HG03442 (cell line): ENCODE data around the gene WDFY4.

Experiments
- ATAC-seq: cut with Tn5 transposase; IDR thresholded peaks from one replicate; pipeline ENCODE4 v1.9.1; 2021; ENCODE audit warnings: mild to moderate bottlenecking, moderate library complexity; ENCODE audit not compliant: unreplicated experiment

Gene WDFY4

DNA sequence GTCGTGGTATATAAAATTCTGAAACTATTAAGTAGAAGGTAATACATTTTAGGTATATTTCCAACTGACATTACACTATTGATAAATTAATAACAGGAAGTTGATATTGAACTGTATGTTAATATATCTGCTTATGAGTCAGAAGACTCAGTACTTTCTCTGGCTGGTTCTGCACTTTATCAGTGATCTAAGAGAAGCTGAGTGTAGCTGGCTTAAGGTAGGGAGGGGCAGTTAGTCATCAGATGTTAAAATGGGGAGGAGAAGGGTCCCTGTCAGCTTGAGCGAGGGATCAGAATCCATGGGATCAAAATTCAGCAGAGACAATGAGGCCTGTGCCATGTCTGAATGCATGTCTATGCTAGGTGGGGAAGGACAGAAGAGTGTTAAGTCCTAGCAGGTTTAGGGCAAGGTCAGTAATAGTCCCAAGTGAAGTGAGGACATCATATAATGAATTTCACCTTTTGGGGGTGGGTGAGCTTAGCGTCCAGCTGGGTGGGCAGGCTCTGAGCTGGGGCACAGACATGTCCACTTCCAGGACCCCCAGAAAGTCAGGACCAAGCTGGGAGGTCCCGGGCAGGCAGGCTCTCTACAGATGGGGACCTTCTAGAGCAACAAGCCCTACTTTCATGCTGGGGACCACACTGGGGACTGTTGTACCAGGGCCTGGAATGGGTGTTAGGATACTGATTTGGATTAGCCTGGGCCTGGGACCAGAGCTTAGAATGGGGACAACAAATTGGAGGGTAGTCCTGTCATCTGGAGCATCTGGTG is 82.9 kb downstream of the WDFY4 start:
- no peak for ATAC-seq

GRCh38 chr10:48768144-48768766 is 83.6 kb downstream of the WDFY4 start:
- no peak for ATAC-seq

DNA sequence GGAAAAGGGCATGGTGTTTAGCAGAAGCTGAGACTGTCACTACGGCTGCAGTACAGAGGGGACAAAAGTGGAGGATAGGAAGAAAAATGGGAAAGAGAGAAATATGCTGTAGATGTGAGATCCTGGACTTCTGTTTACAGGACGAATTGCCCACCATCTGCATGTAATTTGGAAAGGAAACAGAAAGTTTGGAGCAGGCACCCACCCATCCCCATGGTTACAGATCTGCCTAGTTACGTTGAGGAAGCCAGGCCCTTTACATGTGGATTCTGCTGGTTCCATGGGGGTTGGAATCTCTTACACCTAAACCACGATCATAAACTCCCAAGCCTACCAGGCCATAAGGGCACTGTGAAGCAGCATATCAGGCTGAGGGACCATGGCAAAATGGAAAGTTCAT is 84.3 kb downstream of the WDFY4 start:
- ATAC-seq = no peak

DNA sequence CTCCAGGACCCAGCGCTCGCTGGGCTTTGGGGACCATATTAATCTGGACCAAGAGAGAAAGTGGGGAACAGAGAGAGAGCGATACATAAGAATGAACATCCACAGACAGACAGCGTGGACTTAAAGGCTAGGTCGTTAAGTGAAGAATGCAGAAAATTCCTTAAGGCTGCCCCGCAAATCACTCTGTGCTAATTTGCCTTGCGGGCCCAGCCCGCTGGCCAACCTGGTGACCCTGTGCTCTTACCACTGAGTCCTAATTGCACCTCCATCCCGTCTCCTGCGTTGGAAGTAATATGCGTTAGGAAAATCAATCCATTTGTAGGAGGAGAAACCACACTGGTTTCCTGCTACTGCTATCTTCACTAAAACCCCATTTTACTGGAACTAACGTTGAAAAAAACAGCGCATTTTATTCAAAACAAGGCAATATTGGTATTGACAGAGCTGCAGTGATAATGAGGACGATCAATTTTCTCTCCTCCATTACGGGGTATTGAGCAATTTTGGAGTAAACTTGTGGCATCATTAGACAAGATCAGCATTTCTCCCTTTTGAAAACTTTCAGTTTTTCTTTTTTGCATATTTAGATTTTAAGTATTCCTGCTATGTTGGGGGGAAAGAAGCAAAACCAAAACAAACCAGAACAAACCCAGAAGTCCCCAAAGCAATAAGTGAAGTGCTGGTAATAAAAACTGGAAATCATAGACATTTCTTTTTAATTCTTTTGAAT is 85.2 kb downstream of the WDFY4 start:
- no peak for ATAC-seq

- ATAC-seq = no peak
Observed at GRCh38 chr10:48770561-48771089, 86.0 kb downstream of the WDFY4 start.

DNA sequence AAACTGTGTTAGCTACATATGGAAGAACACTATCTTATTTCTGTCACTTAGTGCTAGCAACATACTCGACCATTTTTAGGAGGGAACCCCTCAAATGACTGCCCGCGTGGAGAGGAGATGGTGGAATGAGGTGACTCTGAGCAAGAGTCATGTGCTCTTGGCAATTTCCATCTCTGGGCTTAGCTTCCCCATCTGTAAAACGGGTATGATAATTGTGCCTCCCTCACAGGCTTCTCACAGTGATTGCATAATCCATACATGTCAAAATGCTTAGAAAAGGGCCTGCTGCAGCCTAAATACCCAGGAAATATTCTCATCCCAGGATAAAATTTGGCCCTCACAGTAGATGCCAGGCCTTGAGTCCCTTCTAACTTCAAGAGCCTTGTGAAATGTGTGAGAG is 86.6 kb downstream of the WDFY4 start:
- no peak for ATAC-seq

GRCh38 chr10:48772059-48772458 is 87.4 kb downstream of the WDFY4 start:
- ATAC-seq = no peak

DNA sequence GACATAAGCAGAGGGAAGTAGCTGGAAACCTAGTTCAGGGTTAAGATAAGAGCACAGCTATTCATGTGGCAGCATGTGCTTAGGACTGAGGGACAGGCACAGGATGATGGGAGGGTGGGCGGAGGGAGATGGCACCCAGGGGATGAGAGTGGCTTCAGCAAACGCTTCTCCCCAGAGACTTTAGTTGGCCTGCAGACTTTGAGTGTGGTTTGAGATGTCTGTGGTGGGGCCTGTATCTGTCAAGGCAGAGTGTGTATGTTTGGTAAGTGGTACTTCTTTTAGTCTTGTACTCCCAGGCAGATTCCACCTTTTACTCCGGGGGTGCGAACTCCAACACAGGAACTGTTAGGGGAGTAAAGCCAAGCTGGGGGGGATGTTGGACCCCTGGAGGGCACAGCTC is 88.9 kb downstream of the WDFY4 start:
- ATAC-seq = no peak

DNA sequence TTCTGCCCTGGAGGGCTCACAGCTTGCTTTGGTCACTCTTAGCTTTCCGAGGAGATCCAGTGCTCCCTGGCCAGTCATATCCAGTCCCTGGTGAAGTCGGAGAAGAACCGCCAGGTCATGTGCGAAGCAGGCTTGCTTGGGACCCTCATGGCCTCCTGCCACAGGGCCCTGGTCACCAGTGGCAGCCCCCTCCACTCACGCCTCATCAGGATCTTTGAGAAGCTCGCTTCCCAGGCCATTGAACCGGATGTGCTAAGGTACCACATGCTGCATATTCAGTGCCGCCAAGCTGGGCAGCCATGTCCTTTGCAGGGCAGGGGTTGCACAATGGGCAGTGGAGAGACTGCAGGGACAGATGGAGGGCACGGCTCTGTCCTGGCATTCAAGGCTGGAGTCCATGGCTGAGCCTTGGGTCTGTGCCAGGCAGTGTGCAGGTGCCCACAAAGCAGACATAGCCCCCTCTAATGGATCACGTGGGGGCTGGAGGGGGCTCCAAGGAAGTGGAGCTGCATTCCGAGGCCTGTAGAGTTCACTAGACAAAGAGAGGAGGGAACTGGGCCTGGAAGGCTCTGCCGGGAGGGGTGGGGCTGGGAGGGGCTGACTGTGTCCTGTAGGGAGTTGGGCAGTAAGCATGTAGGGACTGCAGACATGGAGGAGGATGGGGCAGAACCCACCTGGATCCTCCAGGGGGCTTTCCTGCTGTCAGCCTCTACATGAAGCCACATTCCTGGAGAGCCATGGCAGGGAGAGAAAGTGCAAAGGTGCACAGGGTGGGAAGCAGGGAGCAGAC is 89.9 kb downstream of the WDFY4 start:
- ATAC-seq = no peak

DNA sequence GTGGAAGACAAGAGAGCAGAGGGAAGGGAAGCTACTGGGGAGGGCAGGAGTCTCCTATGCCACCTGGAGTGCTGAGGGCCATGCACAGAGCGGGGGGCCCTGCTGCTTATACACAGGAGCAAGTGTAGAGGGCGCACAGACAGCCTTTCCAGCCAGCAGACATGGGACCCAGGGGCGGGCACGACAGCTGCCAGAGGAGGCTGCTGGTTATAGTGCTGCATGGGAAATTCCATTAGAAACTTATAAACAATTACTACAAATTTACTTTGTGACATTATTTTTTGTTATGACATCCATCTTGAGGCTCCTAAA is 90.5 kb downstream of the WDFY4 start:
- ATAC-seq = no peak

GRCh38 chr10:48776005-48776522 is 91.4 kb downstream of the WDFY4 start:
- ATAC-seq = no peak

- no peak for ATAC-seq
Observed at GRCh38 chr10:48776528-48776927, 91.9 kb downstream of the WDFY4 start.

DNA sequence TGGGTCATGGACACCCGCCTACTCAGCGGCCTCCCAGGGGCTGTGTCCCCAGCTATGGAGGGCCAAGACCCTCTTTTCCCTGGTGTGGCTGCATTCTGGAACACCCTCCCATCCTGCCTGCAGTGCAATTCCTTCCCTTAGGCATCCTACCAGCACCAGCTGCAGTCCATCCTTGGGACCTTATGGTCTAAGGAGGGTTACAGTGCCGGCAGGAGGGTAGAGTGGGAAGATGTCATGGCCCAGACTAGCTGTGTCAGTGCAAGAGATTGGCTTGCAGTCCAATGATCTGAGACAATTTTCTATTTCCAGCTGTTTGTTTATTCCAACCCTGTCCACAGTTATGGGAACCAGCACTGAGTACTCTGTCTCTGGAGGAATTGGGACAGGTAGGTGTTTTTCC is 92.4 kb downstream of the WDFY4 start:
- no peak for ATAC-seq

DNA sequence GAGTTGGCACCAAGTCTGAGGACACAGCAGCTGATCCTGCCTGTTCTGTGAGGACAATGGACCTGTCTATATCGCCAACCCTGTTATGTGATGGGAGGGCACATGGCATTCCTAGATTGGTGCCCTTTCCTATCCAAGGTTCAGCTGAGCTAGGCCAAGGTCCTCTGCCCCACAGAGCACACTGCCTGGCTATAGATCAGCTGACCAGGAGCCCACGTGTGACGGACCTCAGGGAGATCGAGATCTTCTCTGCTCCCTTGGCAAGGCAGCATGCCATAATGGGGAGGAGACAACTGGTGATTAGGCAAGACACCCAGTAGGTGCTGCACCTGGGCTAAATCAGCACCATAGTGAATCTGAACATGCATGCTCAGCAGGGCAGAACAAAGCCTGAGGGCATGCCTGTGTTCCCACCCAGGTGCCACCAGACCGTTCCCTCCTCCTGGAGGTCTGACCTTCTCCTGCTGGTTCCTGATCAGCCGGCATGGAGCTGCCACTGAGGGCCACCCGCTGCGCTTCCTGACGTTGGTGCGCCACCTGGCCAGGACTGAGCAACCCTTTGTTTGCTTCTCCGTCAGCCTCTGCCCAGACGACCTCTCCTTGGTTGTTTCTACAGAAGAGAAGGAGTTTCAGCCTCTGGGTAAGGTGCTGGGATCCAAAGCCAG is 93.7 kb downstream of the WDFY4 start:
- no peak for ATAC-seq

GRCh38 chr10:48779077-48779476 is 94.4 kb downstream of the WDFY4 start:
- ATAC-seq = no peak

- no peak for ATAC-seq
Observed at GRCh38 chr10:48779546-48780152, 95.0 kb downstream of the WDFY4 start.

DNA sequence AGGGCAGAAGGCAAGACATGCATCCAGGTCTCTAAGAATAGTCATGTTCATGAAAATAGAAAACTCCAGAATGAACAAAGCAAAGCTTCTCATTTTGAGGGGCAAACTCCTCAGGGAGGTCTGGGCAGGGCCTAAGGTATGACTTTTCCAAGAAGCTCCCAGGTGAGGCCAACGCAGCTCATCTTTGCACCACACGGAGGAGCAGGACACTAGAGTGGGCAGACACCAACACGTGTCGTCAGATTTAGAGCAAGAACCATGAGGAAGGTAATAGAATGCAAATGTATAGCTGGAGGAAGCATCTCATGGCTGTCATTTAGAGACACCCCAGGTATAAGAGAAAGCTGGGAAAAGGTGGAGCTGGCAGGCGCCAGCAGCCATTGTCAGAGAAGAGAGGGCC is 95.7 kb downstream of the WDFY4 start:
- no peak for ATAC-seq

- ATAC-seq = no peak
Observed at GRCh38 chr10:48782386-48782785, 97.7 kb downstream of the WDFY4 start.

- no peak for ATAC-seq
Observed at GRCh38 chr10:48784031-48784430, 99.4 kb downstream of the WDFY4 start.

GRCh38 chr10:48785796-48786195 is 101.1 kb downstream of the WDFY4 start:
- no peak for ATAC-seq
